GM18520 (cell line): ENCODE results near the gene ANKRD17.
"Not testable (repeated sequence)": the region's sequence is repeated elsewhere in the genome, so short reads cannot be mapped to it uniquely, and the experiment has no call there.

Source experiments
- ATAC-seq: cut with Tn5 transposase; IDR thresholded peaks from one replicate; pipeline ENCODE4 v1.9.1; 2021; ENCODE audit not compliant: unreplicated experiment

ANKRD17 gene

DNA sequence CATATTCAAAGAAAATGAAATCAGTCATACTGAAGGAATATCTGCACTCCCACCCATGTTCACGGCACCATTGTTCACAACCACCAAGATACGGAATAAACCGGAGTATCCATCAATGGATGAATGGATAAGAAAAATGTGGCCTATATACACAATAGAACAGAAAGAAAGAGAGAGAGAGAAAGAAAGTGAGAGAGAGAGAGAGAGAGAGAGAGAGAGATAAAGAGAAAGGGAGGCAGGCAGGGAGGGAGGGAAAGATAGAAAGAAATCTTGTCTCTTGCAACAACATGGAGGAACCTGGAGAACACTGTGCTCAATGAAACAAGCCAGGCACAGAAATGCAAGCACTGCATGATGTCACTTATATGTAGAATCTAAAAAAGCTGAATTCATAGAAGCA, 52.4 kb downstream of the ANKRD17 start:
- no peak for ATAC-seq

DNA sequence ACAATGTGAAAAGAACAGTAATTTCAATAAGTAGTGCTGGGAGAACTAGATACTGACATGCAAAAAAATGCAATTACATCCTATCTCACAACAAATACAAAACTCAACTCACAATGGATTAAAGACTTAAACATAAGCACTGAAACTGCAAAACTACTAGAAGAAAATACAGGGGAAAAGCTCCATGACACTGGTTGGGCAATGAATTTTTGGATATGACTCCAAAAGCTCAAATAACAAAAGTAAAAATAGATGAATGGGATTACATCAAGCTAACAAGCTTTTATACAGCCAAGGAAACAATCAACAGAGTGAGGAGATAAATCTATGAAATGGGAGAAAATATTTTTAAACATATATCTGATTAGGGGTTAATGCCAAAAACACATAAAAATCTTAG, 53.1 kb downstream of the ANKRD17 start:
- ATAC-seq = no peak

GRCh38 chr4:73203976-73204375, 54.6 kb downstream of the ANKRD17 start:
- not testable (repeated sequence) for ATAC-seq

DNA sequence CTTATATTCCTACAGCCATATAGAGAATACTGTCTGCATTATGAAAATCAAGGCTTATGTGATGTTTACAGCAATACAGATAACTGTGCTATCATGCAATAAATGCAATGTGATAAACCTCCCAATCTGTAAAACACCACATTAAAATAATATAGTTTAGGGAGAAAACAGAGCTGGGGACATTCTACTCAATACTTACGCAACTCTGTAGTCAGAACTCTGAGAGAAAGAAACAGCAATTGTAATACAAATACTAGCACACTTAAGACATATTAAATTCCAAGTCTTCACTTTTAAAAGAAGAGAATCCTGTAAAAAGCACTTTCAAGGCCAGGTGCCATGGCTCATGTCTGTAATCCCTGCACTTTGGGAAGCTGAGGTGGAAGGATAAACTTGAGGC, 61.4 kb downstream of the ANKRD17 start:
- no peak for ATAC-seq

DNA sequence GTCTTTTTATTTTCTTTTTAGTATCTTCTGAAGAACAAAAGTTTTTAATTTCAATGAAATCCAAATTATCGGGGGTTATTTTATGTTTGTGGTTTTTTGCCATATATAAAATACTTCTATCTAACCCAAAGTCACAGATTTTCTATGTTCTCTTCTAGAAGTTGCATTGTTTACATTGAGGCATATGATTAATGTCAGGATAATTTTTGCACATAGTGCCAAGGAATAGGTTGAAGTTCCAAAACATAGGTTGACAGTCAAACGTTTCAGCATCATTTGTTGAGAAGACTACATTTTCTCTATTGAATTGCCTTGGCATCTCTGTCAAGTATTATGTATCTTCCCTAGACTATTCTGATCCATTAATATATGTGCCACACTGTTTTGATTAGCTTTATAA, 64.5 kb downstream of the ANKRD17 start:
- ATAC-seq = no peak

GRCh38 chr4:73193659-73194058, 64.9 kb downstream of the ANKRD17 start:
- no peak for ATAC-seq

GRCh38 chr4:73193155-73193554, 65.4 kb downstream of the ANKRD17 start:
- peak; percentile 55 for ATAC-seq

- ATAC-seq = no peak
Observed at GRCh38 chr4:73189274-73189810, 69.3 kb downstream of the ANKRD17 start.

- no peak for ATAC-seq
Observed at GRCh38 chr4:73187325-73187724, 71.3 kb downstream of the ANKRD17 start.

DNA sequence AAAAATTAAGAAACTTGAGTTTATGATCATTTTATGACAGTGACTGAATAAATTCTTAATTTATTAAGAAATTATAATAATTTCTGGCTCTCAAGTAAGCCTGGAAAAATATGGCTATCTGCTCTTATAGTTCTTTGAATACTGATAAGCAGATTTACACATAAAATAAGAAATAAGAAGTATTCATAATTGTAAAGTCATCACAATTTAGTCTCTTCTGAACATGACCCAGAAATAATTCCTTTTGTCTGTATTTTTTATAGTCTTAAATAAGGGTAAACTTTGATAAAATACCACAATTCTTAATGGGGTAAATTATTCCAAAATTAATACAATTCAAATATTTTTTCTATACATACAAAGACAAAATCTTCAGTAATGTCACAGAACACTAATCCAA, 72.7 kb downstream of the ANKRD17 start:
- no peak for ATAC-seq

DNA sequence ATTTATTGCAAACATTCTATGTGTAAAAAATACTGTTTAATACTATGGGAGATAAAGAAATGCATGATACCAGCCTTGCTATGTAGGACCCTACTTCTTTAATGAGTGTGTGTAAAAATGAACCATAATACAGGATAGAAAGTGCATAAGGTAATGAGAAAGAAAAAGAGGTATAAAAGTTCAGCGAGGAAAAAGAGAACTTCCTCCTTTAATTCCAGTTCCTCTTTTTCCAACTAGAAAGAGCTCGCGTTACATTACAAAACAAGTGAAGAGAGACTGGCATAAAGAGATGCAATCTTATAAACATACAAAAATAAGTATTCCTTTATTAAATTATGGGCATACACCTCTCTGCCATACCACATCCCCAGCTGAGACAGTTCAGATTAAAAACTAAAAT, 77.4 kb downstream of the ANKRD17 start:
- no peak for ATAC-seq

DNA sequence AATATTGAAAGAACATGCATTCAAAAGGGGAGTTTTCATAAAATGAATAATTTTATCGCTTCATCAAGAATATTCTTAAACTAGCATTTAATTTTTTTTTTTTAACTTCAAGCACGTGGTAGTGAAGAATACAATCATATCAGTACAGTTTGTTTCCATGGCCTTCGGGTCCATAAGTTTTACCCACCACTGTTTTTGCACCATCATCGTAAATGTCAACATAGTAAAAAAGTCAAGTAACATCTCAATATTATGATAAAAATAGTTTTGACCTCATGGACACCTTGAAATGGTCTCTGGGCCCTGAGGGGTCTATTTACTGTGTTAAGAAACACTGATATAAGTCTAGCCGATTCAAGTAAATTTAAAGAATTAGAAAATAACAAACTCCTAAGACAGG, 80.2 kb downstream of the ANKRD17 start:
- no peak for ATAC-seq

DNA sequence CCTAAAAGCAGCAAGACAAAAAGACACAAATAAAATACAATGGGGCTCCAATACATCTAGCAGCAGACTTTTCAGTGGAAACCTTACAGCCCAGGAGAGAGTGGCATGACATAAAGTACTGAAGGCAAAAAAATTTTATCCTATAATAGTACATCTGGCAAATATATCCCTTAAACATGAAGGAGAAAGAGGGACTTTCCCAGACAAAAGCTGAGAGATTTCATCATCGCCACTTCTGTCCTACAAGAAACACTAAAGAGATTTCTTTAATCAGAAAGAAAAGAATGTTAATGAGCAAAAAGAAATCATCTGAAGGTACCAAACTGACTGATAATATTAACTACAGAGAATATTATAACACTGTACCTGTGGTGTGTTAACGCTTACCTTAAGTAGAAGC, 86.4 kb downstream of the ANKRD17 start:
- ATAC-seq = no peak

GRCh38 chr4:73170518-73171198, 87.9 kb downstream of the ANKRD17 start:
- no peak for ATAC-seq

GRCh38 chr4:73166212-73166611, 92.4 kb downstream of the ANKRD17 start:
- ATAC-seq = no peak

GRCh38 chr4:73161527-73162185, 96.9 kb downstream of the ANKRD17 start:
- ATAC-seq = no peak

GRCh38 chr4:73156394-73156793, 102.2 kb downstream of the ANKRD17 start:
- ATAC-seq = no peak

- no peak for ATAC-seq
Observed at GRCh38 chr4:73152893-73153292, 105.7 kb downstream of the ANKRD17 start.

DNA sequence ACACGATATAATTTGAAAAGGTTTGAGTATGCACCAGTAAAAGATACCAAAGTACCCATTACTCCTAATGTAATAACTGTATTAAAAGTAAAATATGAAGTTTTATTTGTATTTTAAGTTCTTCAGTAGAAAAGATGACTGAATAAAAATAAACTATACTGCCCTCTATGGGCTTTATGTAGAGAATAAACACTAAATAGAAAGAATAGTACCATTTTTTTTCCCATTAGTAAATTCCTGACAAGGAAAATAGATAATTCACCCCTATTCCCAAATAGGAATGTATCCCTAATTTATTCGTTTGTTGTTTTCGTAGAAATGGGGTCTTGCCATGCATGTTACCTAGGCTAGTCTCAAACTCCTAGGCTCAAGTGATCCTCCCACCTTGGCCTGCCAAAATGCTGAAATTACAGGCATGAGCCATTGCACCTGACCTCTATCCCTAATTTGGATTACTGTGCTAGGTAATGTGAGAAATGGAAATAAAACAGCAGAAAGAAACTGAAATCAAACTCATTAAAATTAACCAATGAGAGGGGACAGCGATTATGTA, 115.5 kb downstream of the ANKRD17 start:
- ATAC-seq = no peak

- ATAC-seq = no peak
Observed at GRCh38 chr4:73139991-73140390, 118.6 kb downstream of the ANKRD17 start.

DNA sequence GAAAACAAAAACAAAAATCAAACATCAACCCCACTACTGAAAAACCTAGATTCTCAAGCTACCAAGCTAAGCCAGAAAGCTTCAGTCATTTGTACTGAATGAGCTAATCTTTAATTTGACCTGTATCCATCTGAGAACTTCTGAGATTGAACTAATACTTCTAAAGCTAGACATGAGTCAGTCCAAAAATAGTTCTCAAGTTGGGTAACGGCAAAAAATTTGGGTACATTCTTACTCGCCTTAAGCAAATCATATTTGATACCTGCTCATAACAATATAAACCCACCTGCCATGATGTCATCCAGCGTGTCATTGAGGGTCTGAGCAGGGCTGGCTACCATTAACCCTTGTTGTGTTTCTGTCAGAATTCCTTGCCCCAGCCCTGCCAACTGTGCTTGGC, 119.4 kb downstream of the ANKRD17 start:
- no peak for ATAC-seq

DNA sequence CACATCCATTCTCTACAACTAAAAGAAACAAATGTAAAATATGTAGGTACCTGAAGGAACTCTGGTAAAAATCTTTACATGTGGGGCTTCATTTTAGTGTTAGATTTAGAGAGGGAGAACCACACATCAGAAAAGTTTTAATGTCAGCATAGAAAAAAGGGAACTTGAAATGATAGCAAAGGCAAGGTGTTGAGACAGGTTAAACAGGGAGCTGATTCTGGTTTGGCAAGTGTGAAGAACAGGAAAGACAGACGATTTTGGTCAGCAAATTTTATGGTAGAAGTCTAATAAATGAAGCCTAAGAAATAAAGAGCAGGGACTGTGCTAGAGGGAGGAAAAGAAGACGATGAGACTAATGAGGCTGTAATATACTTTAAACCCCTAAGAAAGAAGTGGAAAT, 121.5 kb downstream of the ANKRD17 start:
- ATAC-seq = no peak
